Activated B cell treated with CpG ODN at 0.5 μM for 24 hours (primary cell): ENCODE results near the gene ZBTB7A. TPM values are rescaled to one million over a fixed set of nuclear protein-coding genes. Genes with fewer than 3 reads are reported as not detected.

Experiments
- ATAC-seq: fragments of 200-7000 bp; cut with Tn5 transposase; one replicate; pipeline ENCODE4 v1.10.0; 2021; ENCODE audit warnings: low read depth, mild to moderate bottlenecking, moderate library complexity
- CTCF ChIA-PET: fragments of 350-600 bp; sonication (Branson Sonifier 250); formaldehyde crosslinking; loops from one replicate; lab custom pipeline; 2021; ENCODE audit warnings: antibody characterized with exemption; lab: Charles Lee
- POLR2A ChIA-PET: fragments of 350-600 bp; sonication (Branson Sonifier 250); formaldehyde crosslinking; loops from one replicate; lab custom pipeline; 2021; ENCODE audit warnings: antibody characterized with exemption; lab: Charles Lee
- DNase-seq: peaks from one replicate; pipeline ENCODE4 v3.0.0; 2022
- H3K27ac Mint-ChIP-seq: one replicate; pipeline ENCODE4 v1.8.0; 2020; ENCODE audit warnings: mixed read lengths
- H3K27me3 Mint-ChIP-seq: one replicate; pipeline ENCODE4 v1.8.0; 2021; ENCODE audit warnings: mixed read lengths
- H3K36me3 Mint-ChIP-seq: one replicate; pipeline ENCODE4 v1.8.0; 2021; ENCODE audit warnings: low read depth, mixed read lengths
- H3K4me1 Mint-ChIP-seq: one replicate; pipeline ENCODE4 v1.8.0; 2021; ENCODE audit warnings: mixed read lengths
- H3K4me3 Mint-ChIP-seq: one replicate; pipeline ENCODE4 v1.8.0; 2020; ENCODE audit warnings: mild to moderate bottlenecking, mixed read lengths
- H3K9me3 Mint-ChIP-seq: one replicate; pipeline ENCODE4 v1.8.0; 2020; ENCODE audit warnings: mixed read lengths
- CTCF ChIP-seq: fragments of 200-600 bp; IDR thresholded peaks from one replicate; pipeline ENCODE4 v1.8.0; 2022; ENCODE audit warnings: antibody characterized with exemption, mild to moderate bottlenecking
- intact Hi-C: fragments of 100-400 bp; cut with micrococcal nuclease; formaldehyde crosslinking; loops from one replicate; pipeline ENCODE4 v1.15.1; 2024
- total RNA-seq: library from RNA; stranded (reverse); gene quantifications from 2 replicates; pipeline ENCODE4 v1.2.3, GENCODE V29; 2022

Gene ZBTB7A
- total RNA-seq, 1 donor from 2014 or later = 49.2 TPM

GRCh38 chr19:4051175-4052101 lies 15.3 kb downstream of the ZBTB7A start:
- no peak for TF ChIP-seq CTCF
- DNase-seq (no peak), ATAC-seq (no peak)
- ChIA-PET CTCF (no interaction called here), POLR2A (no interaction called here)
- intact Hi-C loops = no loop called here
- Mint-ChIP-seq H3K4me3 (no peak overlapping the region), H3K4me1 (peaks cover 29% of the 10 kb centered on the region), H3K36me3 (peaks cover 65% of the 10 kb centered on the region), H3K27ac (no peak overlapping the region), H3K27me3 (no peaks in the 10 kb centered on the region), H3K9me3 (no peaks in the 10 kb centered on the region)

- DNase-seq (no peak), ATAC-seq (no peak)
- no peak for TF ChIP-seq CTCF
- H3K36me3 Mint-ChIP-seq = peaks cover 55% of the 10 kb centered on the region
- intact Hi-C loops = no loop called here
- POLR2A ChIA-PET = interaction anchor here (0.7 kb wide), 1 partner anchor 40 kb away, joined by 5 read pairs; no protein-coding TSS in a partner anchor
- no peak overlapping the region for H3K27ac Mint-ChIP-seq
- H3K4me3 Mint-ChIP-seq = no peak overlapping the region
- H3K9me3 Mint-ChIP-seq = no peaks in the 10 kb centered on the region
- peaks cover 27% of the 10 kb centered on the region for H3K4me1 Mint-ChIP-seq
- no peaks in the 10 kb centered on the region for H3K27me3 Mint-ChIP-seq
- CTCF ChIA-PET = no interaction called here
Observed at GRCh38 chr19:4049432-4049831, 17.3 kb downstream of the ZBTB7A start.

GRCh38 chr19:4046946-4047683 lies 19.6 kb downstream of the ZBTB7A start:
- Mint-ChIP-seq H3K36me3 (peaks cover 43% of the 10 kb centered on the region), H3K27ac (no peak overlapping the region), H3K27me3 (no peaks in the 10 kb centered on the region), H3K4me3 (no peak overlapping the region), H3K9me3 (no peaks in the 10 kb centered on the region), H3K4me1 (peaks cover 15% of the 10 kb centered on the region)
- intact Hi-C loops = no loop called here
- DNase-seq = no peak
- TF ChIP-seq CTCF = no peak
- no peak for ATAC-seq
- ChIA-PET CTCF (no interaction called here), POLR2A (no interaction called here)

- ATAC-seq = no peak
- Mint-ChIP-seq H3K36me3 (peaks cover 41% of the 10 kb centered on the region), H3K27ac (no peak overlapping the region), H3K27me3 (no peaks in the 10 kb centered on the region), H3K4me3 (no peak overlapping the region), H3K9me3 (no peaks in the 10 kb centered on the region), H3K4me1 (peaks cover 13% of the 10 kb centered on the region)
- DNase-seq = no peak
- TF ChIP-seq CTCF = no peak
- POLR2A ChIA-PET = interaction anchor here (0.7 to 1.4 kb wide), 2 partner anchors 14 to 89 kb away, joined by 3 read pairs; no protein-coding TSS in a partner anchor
- CTCF ChIA-PET = no interaction called here
- intact Hi-C loops = no loop called here
Observed at GRCh38 chr19:4046362-4046691, 20.4 kb downstream of the ZBTB7A start.
